GM12875 (cell line): ENCODE data around the gene RPS19BP1.

Experiments
- H3K4me3 ChIP-seq: one replicate; pipeline ENCODE4 v1.5.1; 2011; ENCODE audit warnings: low read depth, low read length, control low read depth
- CTCF ChIP-seq: IDR thresholded peaks from 2 replicates; pipeline ENCODE4 v1.5.1; 2011; ENCODE audit warnings: low read depth, mild to moderate bottlenecking, control low read depth, inconsistent platforms, low read length, moderate library complexity, borderline replicate concordance; ENCODE audit not compliant: insufficient read depth

RPS19BP1 gene

GRCh38 chr22:39567135-39567946, 34.8 kb upstream of the RPS19BP1 start:
- no peak overlapping the region for H3K4me3 ChIP-seq
- TF ChIP-seq CTCF, result no peak

GRCh38 chr22:39565414-39565944, 32.9 kb upstream of the RPS19BP1 start:
- no peak for TF ChIP-seq CTCF
- H3K4me3 ChIP-seq, result no peak overlapping the region

DNA sequence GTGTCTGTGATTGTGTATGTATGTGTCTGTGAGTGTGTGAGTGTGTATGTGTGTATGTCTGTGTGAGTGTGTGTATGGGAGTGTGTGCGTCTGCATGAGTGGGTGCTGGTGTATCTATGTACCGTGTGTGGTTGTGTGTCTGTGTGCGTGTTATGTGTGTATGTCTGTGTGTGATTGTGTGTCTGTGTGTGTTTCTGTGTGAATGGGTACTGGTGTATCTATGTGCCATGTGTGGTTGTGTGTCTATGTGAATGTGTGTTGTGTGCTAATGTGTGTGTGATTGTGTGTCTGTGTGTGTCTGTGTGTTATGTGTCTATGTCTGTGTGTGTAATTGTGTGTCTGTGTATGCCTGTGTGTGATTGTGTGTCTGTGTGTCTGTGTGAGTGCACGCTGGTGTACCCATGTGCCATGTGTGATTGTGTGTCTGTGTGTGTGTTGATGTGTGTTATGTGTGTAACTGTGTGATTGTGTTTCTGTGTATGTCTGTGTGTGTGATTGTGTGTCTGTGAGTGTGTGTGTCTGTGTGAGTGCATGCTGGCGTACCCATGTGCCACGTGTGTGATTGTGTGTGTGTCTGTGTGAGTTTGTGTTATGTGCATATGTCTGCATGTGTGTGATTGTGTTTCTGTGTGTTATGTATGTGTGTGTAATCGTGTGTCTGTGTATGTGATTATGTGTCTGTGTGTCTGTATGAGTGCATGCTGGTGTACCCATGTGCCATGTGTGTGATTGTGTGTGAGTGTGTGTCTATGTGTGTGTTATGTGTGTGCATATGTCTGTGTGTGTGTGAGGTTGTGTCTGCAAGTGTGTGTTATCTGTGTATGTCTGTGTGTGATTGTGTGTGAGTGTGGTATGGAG, 31.3 kb upstream of the RPS19BP1 start:
- H3K4me3 ChIP-seq, result no peak overlapping the region
- no peak for TF ChIP-seq CTCF

- H3K4me3 ChIP-seq, result no peak overlapping the region
- no peak for TF ChIP-seq CTCF
Observed at GRCh38 chr22:39562839-39563489, 30.4 kb upstream of the RPS19BP1 start.

- no peak for TF ChIP-seq CTCF
- no peak overlapping the region for H3K4me3 ChIP-seq
Observed at GRCh38 chr22:39560127-39560526, 27.6 kb upstream of the RPS19BP1 start.

- H3K4me3 ChIP-seq, result no peak overlapping the region
- peak; percentile 73 for TF ChIP-seq CTCF
Observed at GRCh38 chr22:39559456-39560105, 27.0 kb upstream of the RPS19BP1 start.
